ENCODE data around the gene TMEM184B. TPM values are rescaled to one million over a fixed set of nuclear protein-coding genes. Genes with fewer than 3 reads are reported as not detected.

Gene TMEM184B
- total and polyA plus RNA-seq, 2 of the 8 experiments (the other 6 are each of a cell fraction or from before 2014, with no cell fraction given) = 41.6 to 81.0 TPM

- TF ChIP-seq SIN3A (conservative IDR thresholded peaks at IDR 0.05 in 1 of 2, IDR thresholded peaks at IDR 0.05 in 1 of 2; ENCODE audit: low read depth in 1 of 2, low read length in 2 of 2) (no peak), TCF12 (IDR thresholded peaks at IDR 0.05; ENCODE audit: low read depth, low read length) (no peak), ZNF274 (IDR thresholded peaks at IDR 0.05; ENCODE audit: borderline replicate concordance, extremely low read depth, low read length) (no peak), USF2 (IDR thresholded peaks at IDR 0.05; ENCODE audit: low read length) (no peak), HDAC2 (IDR thresholded peaks at IDR 0.05; ENCODE audit: borderline replicate concordance in 1 of 2, low read depth in 2 of 2, low read length in 2 of 2) (no peak), POLR2AphosphoS5 (IDR thresholded peaks at IDR 0.05; ENCODE audit: low read depth, low read length) (no peak), HDAC6 (IDR thresholded peaks at IDR 0.05; ENCODE audit: low read depth, low read length) (no peak)
Measured at GRCh38 chr22:38300197-38300945, 27.6 kb upstream of the TMEM184B start (continued).
